H1 (cell line): ENCODE results near the gene IL26. TPM values are rescaled to one million over a fixed set of nuclear protein-coding genes. Genes with fewer than 3 reads are reported as not detected.

Experiments
- CTCF ChIA-PET: fragments of 300-600 bp; sonication (Branson Sonifier 250); formaldehyde crosslinking; loops from one replicate; lab custom pipeline; 2021; ENCODE audit not compliant: partially characterized antibody; lab: Charles Lee
- POLR2A ChIA-PET: fragments of 300-600 bp; sonication (Branson Sonifier 250); formaldehyde crosslinking; loops from one replicate; lab custom pipeline; 2021; ENCODE audit warnings: inconsistent platforms; ENCODE audit not compliant: partially characterized antibody; lab: Charles Lee
- DNase-seq, 2 experiments: peaks; one replicate each; pipeline versions ENCODE4 v3.0.0 to v3.0.0-alpha.2; 2010 to 2022; ENCODE audit warnings: low spot score in 2 of 2, low read depth in 1 of 2, mixed read lengths in 1 of 2
- FAIRE-seq: peaks from 2 replicates; lab custom pipeline; 2011; peaks lifted over from hg19 to GRCh38; lab: Jason Lieb, UNC
- H2AFZ ChIP-seq: 2 replicates; pipeline ENCODE4 v1.8.1; 2012; ENCODE audit warnings: low read length, inconsistent platforms
- H2AK5ac ChIP-seq: 2 replicates; pipeline ENCODE4 v1.6.1; 2013; ENCODE audit warnings: low read depth, low read length
- H2BK120ac ChIP-seq: replicated peaks from 2 replicates; pipeline ENCODE3; 2013; ENCODE audit warnings: low read depth, low read length, inconsistent platforms
- H2BK12ac ChIP-seq: 2 replicates; pipeline ENCODE4 v1.6.1; 2013; ENCODE audit warnings: low read depth, low read length
- H2BK15ac ChIP-seq: 2 replicates; pipeline ENCODE4 v1.6.1; 2013; ENCODE audit warnings: low read length
- H2BK20ac ChIP-seq: 2 replicates; pipeline ENCODE4 v1.6.1; 2013; ENCODE audit warnings: low read length
- H2BK5ac ChIP-seq: 2 replicates; pipeline ENCODE4 v1.6.1; 2013; ENCODE audit warnings: low read depth, low read length
- H3K14ac ChIP-seq: 2 replicates; pipeline ENCODE4 v1.6.1; 2013; ENCODE audit warnings: inconsistent platforms; ENCODE audit not compliant: insufficient read length
- H3K18ac ChIP-seq: 2 replicates; pipeline ENCODE4 v1.6.1; 2013; ENCODE audit warnings: low read length; ENCODE audit errors: extremely low read depth
- H3K23ac ChIP-seq: 2 replicates; pipeline ENCODE4 v1.6.1; 2013; ENCODE audit warnings: inconsistent platforms; ENCODE audit not compliant: insufficient read length
- H3K23me2 ChIP-seq: 2 replicates; pipeline ENCODE4 v1.6.1; 2013; ENCODE audit warnings: low read depth, low read length
- H3K27ac ChIP-seq: 2 replicates; pipeline ENCODE4 v1.6.1; 2011; ENCODE audit warnings: low read depth, low read length, inconsistent platforms
- H3K27me3 ChIP-seq, 4 experiments: replicated peaks in 1 of 4; 1 replicate in 1 of 4; 2 replicates in 3 of 4; pipeline versions ENCODE4 v1.6.1 to v1.8.1; 2011 to 2013; ENCODE audit warnings: low read length in 3 of 4, mild to moderate bottlenecking in 3 of 4, inconsistent platforms in 2 of 4, mixed read lengths in 2 of 4, moderate library complexity in 1 of 4; ENCODE audit not compliant: control insufficient read depth in 3 of 4, insufficient read depth in 3 of 4; ENCODE audit errors: extremely low read depth in 1 of 4
- H3K36me3 ChIP-seq, 4 experiments: 2 replicates each; pipeline versions ENCODE4 v1.6.1 to v1.8.1; 2011 to 2013; ENCODE audit warnings: mild to moderate bottlenecking in 4 of 4, low read length in 3 of 4, moderate library complexity in 2 of 4, control low read depth in 1 of 4, inconsistent platforms in 1 of 4; ENCODE audit not compliant: insufficient read depth in 4 of 4, control insufficient read depth in 2 of 4
- H3K4ac ChIP-seq: replicated peaks from 2 replicates; pipeline ENCODE3; 2013; ENCODE audit warnings: low read length, low read depth, mixed read lengths, inconsistent platforms; ENCODE audit not compliant: insufficient read length
- H3K4me1 ChIP-seq, 4 experiments: replicated peaks in 1 of 4; 1 replicate in 1 of 4; 2 replicates in 3 of 4; pipeline versions ENCODE4 v1.6.1 to v1.8.1; 2011 to 2013; ENCODE audit warnings: low read length in 3 of 4, inconsistent platforms in 2 of 4, mixed read lengths in 1 of 4; ENCODE audit not compliant: insufficient read depth in 4 of 4, control insufficient read depth in 3 of 4
- H3K4me2 ChIP-seq, 2 experiments: 2 replicates each; pipeline versions ENCODE4 v1.6.1 to v1.8.1; 2011 to 2013; ENCODE audit warnings: low read depth in 2 of 2, low read length in 2 of 2, control low read depth in 1 of 2, inconsistent platforms in 1 of 2, mild to moderate bottlenecking in 1 of 2; ENCODE audit not compliant: insufficient read depth in 1 of 2
- H3K4me3 ChIP-seq, 4 experiments: fragments of 200-600, 300-600 bp in 1 of 4; sonication (generic), shearing (Covaris generic), sonication (Bioruptor Twin) in 1 of 4; 2 replicates each; pipeline versions ENCODE4 v1.5.1 to v1.8.1; 2011 to 2016; ENCODE audit warnings: low read length in 4 of 4, low read depth in 3 of 4, control low read depth in 2 of 4, inconsistent platforms in 2 of 4, mild to moderate bottlenecking in 2 of 4, mixed read lengths in 1 of 4, moderate library complexity in 1 of 4; ENCODE audit not compliant: insufficient read depth in 2 of 4; ENCODE audit errors: extremely low read depth in 1 of 4
- H3K56ac ChIP-seq: replicated peaks from 2 replicates; pipeline ENCODE3; 2013; ENCODE audit warnings: low read depth, mild to moderate bottlenecking, mixed read lengths, low read length, inconsistent platforms; ENCODE audit not compliant: insufficient read length
- H3K79me1 ChIP-seq: 2 replicates; pipeline ENCODE4 v1.6.1; 2013; ENCODE audit warnings: low read depth, low read length, control low read depth
- H3K79me2 ChIP-seq, 2 experiments: 2 replicates each; pipeline versions ENCODE4 v1.6.1 to v1.8.1; 2012 to 2013; ENCODE audit warnings: low read length in 2 of 2, mild to moderate bottlenecking in 2 of 2, inconsistent platforms in 1 of 2; ENCODE audit not compliant: insufficient read depth in 2 of 2, control insufficient read depth in 1 of 2
- H3K9ac ChIP-seq, 4 experiments: replicated peaks in 1 of 4; 1 replicate in 1 of 4; 2 replicates in 3 of 4; pipeline versions ENCODE4 v1.6.1 to v1.8.1; 2011 to 2013; ENCODE audit warnings: low read depth in 3 of 4, low read length in 3 of 4, control low read depth in 2 of 4, mild to moderate bottlenecking in 2 of 4, moderate library complexity in 2 of 4, inconsistent platforms in 1 of 4; ENCODE audit errors: extremely low read depth in 1 of 4
- H3K9me3 ChIP-seq, 2 experiments: 2 replicates each; pipeline versions ENCODE4 v1.6.1 to v1.8.1; 2012 to 2013; ENCODE audit warnings: mild to moderate bottlenecking in 2 of 2, moderate library complexity in 2 of 2, control low read depth in 1 of 2, inconsistent platforms in 1 of 2, low read depth in 1 of 2, low read length in 1 of 2, mixed read lengths in 1 of 2; ENCODE audit not compliant: insufficient read depth in 2 of 2
- H4K20me1 ChIP-seq, 2 experiments: replicated peaks in 1 of 2; 2 replicates each; pipeline versions ENCODE3 to v1.8.1; 2011 to 2013; ENCODE audit warnings: inconsistent platforms in 2 of 2, low read length in 2 of 2, mild to moderate bottlenecking in 1 of 2; ENCODE audit not compliant: insufficient read depth in 2 of 2, control insufficient read depth in 1 of 2
- H4K5ac ChIP-seq: 2 replicates; pipeline ENCODE4 v1.6.1; 2013; ENCODE audit warnings: low read length, low read depth, mixed read lengths, inconsistent platforms; ENCODE audit not compliant: insufficient read length
- H4K8ac ChIP-seq: 2 replicates; pipeline ENCODE4 v1.8.0; 2013; ENCODE audit warnings: mild to moderate bottlenecking, moderate library complexity, low read length, inconsistent platforms; ENCODE audit not compliant: insufficient read depth; ENCODE audit errors: extremely low read depth
- H4K91ac ChIP-seq: replicated peaks from 2 replicates; pipeline ENCODE3; 2013; ENCODE audit warnings: low read length, mixed read lengths, inconsistent platforms; ENCODE audit not compliant: insufficient read length
- BRCA1 ChIP-seq: IDR thresholded peaks from 2 replicates; pipeline ENCODE4 v1.6.1; 2012; ENCODE audit warnings: low read depth, low read length, improper control_type of control experiment
- CREB1 ChIP-seq: IDR thresholded peaks from 2 replicates; pipeline ENCODE4 v1.6.1; 2012; ENCODE audit warnings: inconsistent platforms
- CTBP2 ChIP-seq: IDR thresholded peaks from 2 replicates; pipeline ENCODE4 v1.7.0; 2011; ENCODE audit warnings: borderline replicate concordance, mild to moderate bottlenecking, moderate library complexity, mixed read lengths, low read length; ENCODE audit not compliant: insufficient read depth, insufficient read length
- FOSL1 ChIP-seq: IDR thresholded peaks from 2 replicates; pipeline ENCODE4 v1.6.1; 2011; ENCODE audit warnings: mild to moderate bottlenecking, low read depth, low read length, moderate library complexity; ENCODE audit not compliant: insufficient read depth
- HDAC2 ChIP-seq, 2 experiments: fragments of 300-600 bp in 1 of 2; sonication (generic) in 1 of 2; IDR thresholded peaks; 2 replicates each; pipeline ENCODE4 v1.6.1; 2011 to 2012; ENCODE audit warnings: low read depth in 2 of 2, low read length in 2 of 2, mild to moderate bottlenecking in 2 of 2, moderate library complexity in 2 of 2, borderline replicate concordance in 1 of 2, inconsistent platforms in 1 of 2
- JUN ChIP-seq: IDR thresholded peaks from 2 replicates; pipeline ENCODE4 v1.6.1; 2011; ENCODE audit warnings: low read depth, mild to moderate bottlenecking, improper control_type of control experiment, low read length
- PHF8 ChIP-seq: fragments of 200-600 bp; sonication (generic); conservative IDR thresholded peaks from 2 replicates; pipeline ENCODE4 v1.7.1; 2012; ENCODE audit warnings: low read depth, mild to moderate bottlenecking, inconsistent platforms, low read length, moderate library complexity
- POU5F1 ChIP-seq: IDR thresholded peaks from 2 replicates; pipeline ENCODE4 v1.6.1; 2011; ENCODE audit warnings: low read depth, mild to moderate bottlenecking, low read length, moderate library complexity
- RNF2 ChIP-seq: fragments of 200-900, 300-1000 bp; sonication (generic); IDR thresholded peaks from 2 replicates; pipeline ENCODE4 v1.7.1; 2016; ENCODE audit warnings: borderline replicate concordance, low read depth, mild to moderate bottlenecking, antibody characterized with exemption, low read length; ENCODE audit not compliant: poor library complexity, severe bottlenecking; ENCODE audit errors: missing control alignments
- SP2 ChIP-seq: IDR thresholded peaks from 2 replicates; pipeline ENCODE4 v1.6.1; 2012; ENCODE audit warnings: mild to moderate bottlenecking, low read length, inconsistent platforms
- WGBS, 2 experiments: shearing (Covaris generic) in 1 of 2; methylation state at CpG; one replicate each; pipeline versions ENCODE4 v1.1.6 to v1.1.7; 2013 to 2015; ENCODE audit warnings: low lambda C conversion rate in 2 of 2, mixed read lengths in 2 of 2, inconsistent platforms in 1 of 2, low coverage in 1 of 2, missing lambda C conversion rate in 1 of 2; ENCODE audit not compliant: insufficient replicate concordance in 2 of 2, insufficient coverage in 1 of 2, insufficient read length in 1 of 2; ENCODE audit errors: extremely low coverage in 1 of 2, missing lambda C conversion rate in 1 of 2; 5-methylcytosine and 5-hydroxymethylcytosine counted together
- polyA plus RNA-seq, 7 experiments: library from polyadenylated mRNA; depleted of rRNA in 3 of 7; stranded (reverse) in 5 of 7; unstranded in 2 of 7; fragments of >200 nt in 5 of 7; fragments of 200-250 nt in 2 of 7; gene quantifications; 1 replicate in 5 of 7; 2 replicates in 1 of 7; 4 replicates in 1 of 7; pipeline versions ENCODE4 v1.2.1 to v1.2.3, GENCODE V29; 2011 to 2013; ENCODE audit warnings: missing spikeins in 2 of 7, mixed read lengths in 2 of 7
- total RNA-seq: library from RNA; stranded (reverse); fragmentation: NEBNext Ultra II Directional; extraction: Animal tissue kit (Norgen Biotek cat#: 25700); gene quantifications from 2 replicates; pipeline ENCODE4 v1.2.1, GENCODE V29; 2021

The IL26 gene
- total and polyA plus RNA-seq, 2 of the 8 experiments (the other 6 are each of a cell fraction or from before 2014, with no cell fraction given) = not detected

GRCh38 chr12:68231691-68232090, 6.1 kb upstream of the IL26 start:
- H4K8ac ChIP-seq = no peak overlapping the region
- TF ChIP-seq BRCA1 (no peak), FOSL1 (no peak), HDAC2 (IDR thresholded peaks at IDR 0.05; ENCODE audit: borderline replicate concordance in 1 of 2, low read depth in 2 of 2, low read length in 2 of 2) (no peak), CREB1 (no peak), CTBP2 (no peak), PHF8 (no peak), POU5F1 (no peak), JUN (no peak), SP2 (no peak), RNF2 (no peak)
- H3K56ac ChIP-seq = no peak overlapping the region
- H2BK20ac ChIP-seq = no peak overlapping the region
- no peak overlapping the region for H3K14ac ChIP-seq
- H4K91ac ChIP-seq = no peak overlapping the region
- H3K79me1 ChIP-seq = no peaks in the 10 kb centered on the region; the same call in 1 of the 2 replicates
- no peaks in the 10 kb centered on the region for H3K9me3 ChIP-seq
- H4K5ac ChIP-seq = no peak overlapping the region
- DNase-seq (no peak), FAIRE-seq (no peak)
- ChIA-PET CTCF (interaction anchor here (0.7 to 2.3 kb wide), 4 partner anchors 9 to 191 kb away, joined by 4 to 15 read pairs (median 6); no protein-coding TSS in a partner anchor), POLR2A (interaction anchor here (0.6 kb wide), 1 partner anchor 612 kb away, joined by 3 read pairs; no protein-coding TSS in a partner anchor)
- H3K36me3 ChIP-seq = no peaks in the 10 kb centered on the region
- H2AK5ac ChIP-seq = no peak overlapping the region
- no peak overlapping the region for H2BK12ac ChIP-seq
- no peak overlapping the region for H3K27ac ChIP-seq
- no peak overlapping the region for H2AFZ ChIP-seq
- H3K23me2 ChIP-seq = no peaks in the 10 kb centered on the region
- H3K4me2 ChIP-seq = no peak overlapping the region
- H3K4ac ChIP-seq = no peak overlapping the region
- H3K79me2 ChIP-seq = no peaks in the 10 kb centered on the region
- H3K18ac ChIP-seq = no peak overlapping the region
- no peak overlapping the region for H3K4me3 ChIP-seq
- no peak overlapping the region for H3K23ac ChIP-seq
- no peak overlapping the region for H2BK15ac ChIP-seq
- H3K4me1 ChIP-seq = no peaks in the 10 kb centered on the region
- no peak overlapping the region for H3K9ac ChIP-seq
- no peaks in the 10 kb centered on the region for H3K27me3 ChIP-seq
- WGBS, 2 experiments = 75% methylated on average over 3 of the region's 3 CpGs; no CpG with 5 or more reads in 1 of the 2 experiments
- H4K20me1 ChIP-seq = no peaks in the 10 kb centered on the region
- H2BK5ac ChIP-seq = no peak overlapping the region
- H2BK120ac ChIP-seq = no peak overlapping the region
